Measurements from ENCODE around the gene PEX13. TPM values are rescaled to one million over a fixed set of nuclear protein-coding genes. Genes with fewer than 3 reads are reported as not detected.
A peak's percentile ranks its signal among the peaks of the same experiment; 100 is the strongest.

PEX13 gene
- total RNA-seq, 4 donors from 2014 or later, result 21.0 to 42.3 (median 26.2) TPM

DNA sequence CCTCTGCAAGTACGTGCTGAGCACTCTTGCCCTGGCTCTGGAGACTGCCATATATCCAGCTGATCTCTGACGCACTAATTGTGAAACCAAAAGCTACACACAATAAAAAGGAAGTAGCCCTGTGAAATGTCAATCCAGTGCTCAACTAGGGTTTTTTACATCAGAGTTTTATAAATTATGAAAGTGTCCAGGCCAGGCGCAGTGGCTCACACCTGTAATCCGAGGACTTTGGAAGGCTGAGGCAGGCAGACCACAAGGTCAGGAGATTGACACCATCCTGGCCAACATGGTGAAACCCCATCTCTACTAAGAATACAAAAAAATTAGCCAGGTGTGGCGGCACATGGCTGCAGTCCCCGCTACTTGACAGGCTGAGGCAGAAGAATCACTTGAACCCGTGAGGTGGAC lies 24.5 kb upstream of the PEX13 start:
- no peak for DNase-seq (ENCODE audit: extremely low spot score)
- Histone ChIP-seq H3K4me1 (no peaks in the 10 kb centered on the region), H3K4me3 (no peak overlapping the region), H3K27me3 (no peaks in the 10 kb centered on the region), H3K27ac (replicated peaks in 1 of 4) (no peak overlapping the region), H3K9me3 (peaks cover 0 to 6% (median 0%) of the 10 kb centered on the region in 4 donors), H3K36me3 (no peaks in the 10 kb centered on the region)
- WGBS, result 87% methylated on average over 7 of the region's 7 CpGs
- peak in 1 of 2 donors; percentile 24 for TF ChIP-seq POLR2AphosphoS5 (IDR thresholded peaks at IDR 0.05)
- TF ChIP-seq, protein P1, sequence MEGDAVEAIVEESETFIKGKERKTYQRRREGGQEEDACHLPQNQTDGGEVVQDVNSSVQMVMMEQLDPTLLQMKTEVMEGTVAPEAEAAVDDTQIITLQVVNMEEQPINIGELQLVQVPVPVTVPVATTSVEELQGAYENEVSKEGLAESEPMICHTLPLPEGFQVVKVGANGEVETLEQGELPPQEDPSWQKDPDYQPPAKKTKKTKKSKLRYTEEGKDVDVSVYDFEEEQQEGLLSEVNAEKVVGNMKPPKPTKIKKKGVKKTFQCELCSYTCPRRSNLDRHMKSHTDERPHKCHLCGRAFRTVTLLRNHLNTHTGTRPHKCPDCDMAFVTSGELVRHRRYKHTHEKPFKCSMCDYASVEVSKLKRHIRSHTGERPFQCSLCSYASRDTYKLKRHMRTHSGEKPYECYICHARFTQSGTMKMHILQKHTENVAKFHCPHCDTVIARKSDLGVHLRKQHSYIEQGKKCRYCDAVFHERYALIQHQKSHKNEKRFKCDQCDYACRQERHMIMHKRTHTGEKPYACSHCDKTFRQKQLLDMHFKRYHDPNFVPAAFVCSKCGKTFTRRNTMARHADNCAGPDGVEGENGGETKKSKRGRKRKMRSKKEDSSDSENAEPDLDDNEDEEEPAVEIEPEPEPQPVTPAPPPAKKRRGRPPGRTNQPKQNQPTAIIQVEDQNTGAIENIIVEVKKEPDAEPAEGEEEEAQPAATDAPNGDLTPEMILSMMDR (IDR thresholded peaks at IDR 0.05), result no peak
- no peak for TF ChIP-seq POLR2A (IDR thresholded peaks at IDR 0.05; ENCODE audit: low read depth)
- intact Hi-C loops (cut with DNase I), result no loop called here

DNA sequence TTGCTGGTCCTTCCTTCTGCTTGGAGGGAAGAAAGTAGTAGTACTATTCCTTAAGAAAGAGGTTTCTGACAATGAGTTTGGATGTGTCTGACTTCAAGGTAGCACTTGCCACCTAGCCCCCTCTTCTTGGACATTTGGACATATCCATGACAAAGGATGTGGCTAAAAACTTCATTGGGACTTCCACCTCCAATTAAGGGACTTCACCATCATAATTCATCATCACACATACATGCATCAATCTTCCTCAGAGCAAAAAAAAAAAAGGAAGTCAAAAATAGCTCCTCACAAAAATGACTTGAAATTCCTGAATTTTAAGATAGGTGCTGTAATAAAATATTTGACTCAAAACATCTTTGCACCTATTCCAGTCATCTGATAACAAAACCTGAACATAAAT lies 23.4 kb upstream of the PEX13 start:
- peaks cover 0 to 6% (median 0%) of the 10 kb centered on the region in 4 donors for H3K9me3 ChIP-seq
- no peak overlapping the region for H3K27ac ChIP-seq (replicated peaks in 1 of 4)
- no peak overlapping the region for H3K4me3 ChIP-seq
- no peaks in the 10 kb centered on the region for H3K4me1 ChIP-seq
- no peaks in the 10 kb centered on the region for H3K36me3 ChIP-seq
- no peak for DNase-seq (ENCODE audit: extremely low spot score)
- TF ChIP-seq EP300 (IDR thresholded peaks at IDR 0.05), result no peak
- intact Hi-C loops (cut with DNase I), result no loop called here
- H3K27me3 ChIP-seq, result no peaks in the 10 kb centered on the region

GRCh38 chr2:60998628-60999545 lies 18.6 kb upstream of the PEX13 start:
- H3K4me3 ChIP-seq, result no peak overlapping the region
- WGBS, result 86% methylated on average over 4 of the region's 4 CpGs
- intact Hi-C loops (cut with DNase I), result loop anchor here (2.0 to 5.0 kb wide), 2 partner anchors 202 to 292 kb away; no protein-coding TSS in a partner anchor
- no peak overlapping the region for H3K27ac ChIP-seq (replicated peaks in 1 of 4)
- no peaks in the 10 kb centered on the region for H3K27me3 ChIP-seq
- TF ChIP-seq POLR2A (IDR thresholded peaks at IDR 0.05; ENCODE audit: low read depth), result no peak
- TF ChIP-seq, protein P1 (IDR thresholded peaks at IDR 0.05), result peak; percentile 49 to 66 (median 52)
- no peak for DNase-seq (ENCODE audit: extremely low spot score)
- H3K4me1 ChIP-seq, result no peaks in the 10 kb centered on the region
- H3K9me3 ChIP-seq, result no peaks in the 10 kb centered on the region
- H3K36me3 ChIP-seq, result no peaks in the 10 kb centered on the region

DNA sequence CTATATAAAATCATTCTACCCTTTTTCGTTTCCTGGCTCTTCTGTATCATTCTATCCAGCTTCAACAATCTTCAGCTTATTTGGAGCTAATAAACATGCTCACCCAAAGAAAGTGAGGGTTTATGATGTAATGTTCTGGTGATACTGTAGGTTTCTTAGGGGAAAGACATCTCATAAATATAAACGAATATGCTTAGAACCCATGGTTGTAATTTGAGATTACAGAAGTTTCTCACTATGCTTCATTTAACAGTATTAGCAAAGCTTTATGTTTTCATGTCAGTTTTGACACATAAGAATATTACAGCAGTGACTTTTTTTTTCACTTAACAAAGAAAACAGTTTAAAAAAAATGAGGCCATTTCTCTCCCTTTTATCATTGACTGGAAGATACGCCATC lies 11.8 kb upstream of the PEX13 start:
- TF ChIP-seq POLR2AphosphoS5 (IDR thresholded peaks at IDR 0.05), result no peak
- TF ChIP-seq EP300 (IDR thresholded peaks at IDR 0.05), result no peak
- TF ChIP-seq POLR2A (IDR thresholded peaks at IDR 0.05; ENCODE audit: low read depth), result no peak
- TF ChIP-seq, protein P1 (IDR thresholded peaks at IDR 0.05), result no peak

GRCh38 chr2:61006486-61007105 lies 10.9 kb upstream of the PEX13 start:
- intact Hi-C loops (cut with DNase I), result no loop called here

More for the DNA sequence above, 11.8 kb upstream of the PEX13 start:
- Histone ChIP-seq H3K4me3 (no peak overlapping the region), H3K4me1 (no peaks in the 10 kb centered on the region), H3K9me3 (no peaks in the 10 kb centered on the region), H3K27me3 (no peaks in the 10 kb centered on the region), H3K27ac (replicated peaks in 1 of 4) (no peak overlapping the region), H3K36me3 (peaks cover 0 to 12% (median 2%) of the 10 kb centered on the region in 4 donors)
- no peak for DNase-seq (ENCODE audit: extremely low spot score)
- WGBS, result 93% methylated on average over 3 of the region's 3 CpGs
- intact Hi-C loops (cut with DNase I), result no loop called here

More at GRCh38 chr2:61006486-61007105, 10.9 kb upstream of the PEX13 start:
- Histone ChIP-seq H3K4me3 (no peak overlapping the region), H3K4me1 (no peaks in the 10 kb centered on the region), H3K27ac (replicated peaks in 1 of 4) (no peak overlapping the region), H3K9me3 (no peaks in the 10 kb centered on the region), H3K36me3 (peaks cover 0 to 12% (median 2%) of the 10 kb centered on the region in 4 donors), H3K27me3 (no peaks in the 10 kb centered on the region)
- DNase-seq (ENCODE audit: extremely low spot score), result no peak
- TF ChIP-seq EP300 (IDR thresholded peaks at IDR 0.05) (no peak), POLR2AphosphoS5 (IDR thresholded peaks at IDR 0.05) (no peak), POLR2A (IDR thresholded peaks at IDR 0.05; ENCODE audit: low read depth) (no peak)
- TF ChIP-seq, protein P1 (IDR thresholded peaks at IDR 0.05), result no peak

Data from esophagus muscularis mucosa (tissue), 4 donors.